Aorta (tissue), 5 donors: ENCODE data around the gene TMEM69. TPM values are rescaled to one million over a fixed set of nuclear protein-coding genes. Genes with fewer than 3 reads are reported as not detected.
"Not testable (repeated sequence)": the region's sequence is repeated elsewhere in the genome, so short reads cannot be mapped to it uniquely, and the experiment has no call there.

Experiments used
- ATAC-seq: fragments of 200-7000 bp; cut with Tn5 transposase; one replicate; pipeline ENCODE4 v1.9.1; 2022; ENCODE audit warnings: moderate library complexity; ENCODE audit not compliant: low FRiP score
- DNase-seq, 2 donors: peaks; one replicate each; pipeline ENCODE4 v3.0.0-alpha.2; 2020
- H3K27ac ChIP-seq, 2 donors: one replicate each; pipeline ENCODE4 v1.5.1; 2013; ENCODE audit warnings: low read length in 2 of 2, mild to moderate bottlenecking in 2 of 2, moderate library complexity in 2 of 2, control low read depth in 1 of 2, inconsistent platforms in 1 of 2, low read depth in 1 of 2
- H3K27me3 ChIP-seq, 2 donors: one replicate each; pipeline ENCODE4 v1.6.1; 2013; ENCODE audit warnings: control low read depth in 1 of 2, low read length in 1 of 2, mild to moderate bottlenecking in 1 of 2, moderate library complexity in 1 of 2; ENCODE audit not compliant: insufficient read depth in 2 of 2, control insufficient read depth in 1 of 2
- H3K36me3 ChIP-seq, 2 donors: one replicate each; pipeline ENCODE4 v1.6.1; 2013; ENCODE audit warnings: control low read depth in 1 of 2, low read length in 1 of 2, mild to moderate bottlenecking in 1 of 2; ENCODE audit not compliant: insufficient read depth in 2 of 2, control insufficient read depth in 1 of 2
- H3K4me1 ChIP-seq, 2 donors: one replicate each; pipeline ENCODE4 v1.6.1; 2013; ENCODE audit warnings: low read length in 2 of 2, control low read depth in 1 of 2, mild to moderate bottlenecking in 1 of 2, moderate library complexity in 1 of 2; ENCODE audit not compliant: insufficient read depth in 2 of 2, control insufficient read depth in 1 of 2
- H3K4me3 ChIP-seq, 2 donors: one replicate each; pipeline ENCODE4 v1.5.1; 2013; ENCODE audit warnings: low read length in 2 of 2, control low read depth in 1 of 2, mild to moderate bottlenecking in 1 of 2
- H3K9me3 ChIP-seq: one replicate; pipeline ENCODE4 v1.6.1; 2013; ENCODE audit warnings: mild to moderate bottlenecking, low read length; ENCODE audit not compliant: control insufficient read depth
- WGBS, 2 donors: extraction: QIAGEN DNeasy Blood & Tissue Kit; methylation state at CpG; one replicate each; pipeline ENCODE4 v1.1.7; 2013; 5-methylcytosine and 5-hydroxymethylcytosine counted together
- intact Hi-C, 2 donors: fragments of 100-400 bp; cut with DNase I; formaldehyde crosslinking; loops; one replicate each; pipeline versions ENCODE4 v1.14.2 to v1.15.0; 2022
- polyA plus RNA-seq, 2 donors: library from polyadenylated mRNA; stranded (reverse); fragments of 200-250 nt; gene quantifications; one replicate each; pipeline ENCODE4 v1.2.3, GENCODE V29; 2013
- total RNA-seq, 2 donors: library from RNA; stranded (reverse); fragmentation: NEBNext Ultra II Directional; extraction: Animal tissue kit (Norgen Biotek cat#: 25700); gene quantifications; one replicate each; pipeline ENCODE4 v1.2.1, GENCODE V29; 2021
- donor health status: healthy with polysubstance abuse.
- donor health status: Bipolar disorder and iron deficiency.
- donor health status: DM: no; HTN: no; CAD: no.
- donor health status: DM: no; HTN: no; CAD: no.
- donor health status: DM: yes; HTN: yes; CAD: no.

TMEM69 gene
- total and polyA plus RNA-seq, 4 donors = 10.4 to 18.9 (median 15.7) TPM

DNA sequence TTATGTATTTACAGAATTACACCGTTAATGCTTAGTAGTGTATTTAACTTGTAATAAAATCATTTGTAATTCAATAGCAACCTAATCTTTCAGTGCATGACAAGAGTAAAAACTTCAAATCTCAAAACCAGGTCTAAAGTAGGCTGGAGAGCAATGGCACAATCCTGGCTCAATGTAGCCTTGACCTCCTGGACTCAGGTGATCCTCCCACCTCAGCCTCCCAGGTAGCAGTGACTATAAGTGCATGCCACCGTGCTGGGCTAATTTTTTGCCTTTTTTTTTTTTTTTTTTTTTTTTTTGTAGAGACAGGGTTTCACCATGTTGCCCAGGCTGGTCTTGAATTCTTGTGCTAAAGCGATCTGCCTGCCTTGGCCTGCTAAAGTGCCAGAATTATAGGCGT, 51.2 kb downstream of the TMEM69 start:
- Histone ChIP-seq H3K4me3 (no peak overlapping the region), H3K27me3 (no peaks in the 10 kb centered on the region), H3K4me1 (no peaks in the 10 kb centered on the region), H3K9me3 (no peaks in the 10 kb centered on the region), H3K36me3 (no peaks in the 10 kb centered on the region), H3K27ac (no peak overlapping the region)
- WGBS, 2 donors = 95 to 98% methylated on average over 4 of the region's 4 CpGs
- intact Hi-C loops = no loop called here
- no peak for DNase-seq
- no peak for ATAC-seq

DNA sequence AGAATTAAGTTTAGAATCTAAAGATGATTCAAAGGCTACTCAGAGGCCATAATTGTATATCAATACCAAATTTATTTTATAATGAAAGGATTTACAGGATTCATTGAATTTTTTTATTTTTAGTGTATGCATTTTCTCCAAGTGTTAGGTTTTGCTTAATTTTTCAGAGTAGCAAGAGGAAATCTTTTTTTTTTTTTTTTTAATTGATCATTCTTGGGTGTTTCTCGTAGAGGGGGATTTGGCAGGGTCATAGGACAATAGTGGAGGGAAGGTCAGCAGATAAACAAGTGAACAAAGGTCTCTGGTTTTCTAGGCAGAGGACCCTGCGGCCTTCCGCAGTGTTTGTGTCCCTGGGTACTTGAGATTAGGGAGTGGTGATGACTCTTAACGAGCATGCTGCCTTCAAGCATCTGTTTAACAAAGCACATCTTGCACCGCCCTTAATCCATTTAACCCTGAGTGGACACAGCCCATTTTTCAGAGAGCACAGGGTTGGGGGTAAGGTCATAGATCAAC, 51.7 kb downstream of the TMEM69 start:
- 84 to 92% methylated on average over 2 to 5 of the region's 5 CpGs for WGBS, 2 donors
- intact Hi-C loops, ATAC-seq, H3K4me1 ChIP-seq, H3K4me3 ChIP-seq, H3K36me3 ChIP-seq, H3K27ac ChIP-seq, H3K27me3 ChIP-seq, H3K9me3 ChIP-seq, DNase-seq: not testable (repeated sequence)

Other genes starting within 250 kb of the TMEM69 start
- gene TESK2, start 197.0 kb upstream of the TMEM69 start, total RNA-seq = 1 to 10 TPM; 5.2 to 8.1 TPM
- gene TESK2, start 197.0 kb upstream of the TMEM69 start, polyA plus RNA-seq = 1 to 10 TPM; 3.8 to 4.9 TPM
- 1 to 10 TPM; 1.6 to 2.1 TPM for gene CCDC163, start 188.1 kb upstream of the TMEM69 start, total RNA-seq
- 1 to 10 TPM; 2.9 to 3.0 TPM for gene CCDC163, start 188.1 kb upstream of the TMEM69 start, polyA plus RNA-seq
- 1 to 10 TPM; 2.1 to 2.9 TPM for gene MMACHC, start 187.9 kb upstream of the TMEM69 start, total RNA-seq
- 1 to 10 TPM in 1 of 2 donors, under 1 TPM in 1; 0.63 to 1.0 TPM for gene MMACHC, start 187.9 kb upstream of the TMEM69 start, polyA plus RNA-seq
- 100 to 1,000 TPM; 279 to 286 TPM for gene PRDX1, start 166.3 kb upstream of the TMEM69 start, total RNA-seq
- gene PRDX1, start 166.3 kb upstream of the TMEM69 start, polyA plus RNA-seq = 100 to 1,000 TPM; 429 to 441 TPM
- gene AKR1A1, start 137.4 kb upstream of the TMEM69 start, total RNA-seq = 100 to 1,000 TPM; 102 to 116 TPM
- gene AKR1A1, start 137.4 kb upstream of the TMEM69 start, polyA plus RNA-seq = 100 to 1,000 TPM; 140 TPM
- gene NASP, start 104.1 kb upstream of the TMEM69 start, total RNA-seq = 10 to 100 TPM; 59.1 to 63.3 TPM
- gene NASP, start 104.1 kb upstream of the TMEM69 start, polyA plus RNA-seq = 100 to 1,000 TPM in 1 of 2 donors, 10 to 100 TPM in 1; 44.8 to 123 TPM
- gene CCDC17, start 64.1 kb upstream of the TMEM69 start, total RNA-seq = 1 to 10 TPM; 1.8 to 3.3 TPM
- gene CCDC17, start 64.1 kb upstream of the TMEM69 start, polyA plus RNA-seq = under 1 TPM in 1 of 2 donors, not detected in 1; 0.69 TPM
- 100 to 1,000 TPM; 104 to 113 TPM for gene GPBP1L1, start 1.6 kb upstream of the TMEM69 start, total RNA-seq
- 10 to 100 TPM; 39.2 to 45.2 TPM for gene GPBP1L1, start 1.6 kb upstream of the TMEM69 start, polyA plus RNA-seq
- gene IPP, start 62.5 kb downstream of the TMEM69 start, total RNA-seq = 10 to 100 TPM in 1 of 2 donors, 1 to 10 TPM in 1; 8.4 to 14.2 TPM
- 1 to 10 TPM; 3.9 to 5.5 TPM for gene IPP, start 62.5 kb downstream of the TMEM69 start, polyA plus RNA-seq
- 10 to 100 TPM; 45.6 to 53.9 TPM for gene MAST2, start 115.4 kb downstream of the TMEM69 start, total RNA-seq
- gene MAST2, start 115.4 kb downstream of the TMEM69 start, polyA plus RNA-seq = 10 to 100 TPM; 12.4 to 68.5 TPM